ENCODE data around the gene CCN2.

- TF ChIP-seq CEBPB (IDR thresholded peaks at IDR 0.05; ENCODE audit: low read depth) (no peak), POLR2A (IDR thresholded peaks at IDR 0.05; ENCODE audit: borderline replicate concordance, extremely low read depth, insufficient read depth, insufficient read length) (no peak), CTCF (IDR thresholded peaks at IDR 0.05 in 2 of 3, conservative IDR thresholded peaks at IDR 0.05 in 1 of 3; ENCODE audit: borderline replicate concordance in 1 of 3, insufficient read depth in 1 of 3, low read depth in 2 of 3, low read length in 2 of 3) (no peak), REST (IDR thresholded peaks at IDR 0.05; ENCODE audit: low read depth) (no peak), SIN3A (IDR thresholded peaks at IDR 0.05; ENCODE audit: low read depth) (no peak)
Observed at GRCh38 chr6:131937226-131937625, 13.9 kb downstream of the CCN2 start.
